SW 1271 (cell line): ENCODE results near the gene KIF16B.

Experiments used
- DNase-seq, 2 experiments: peaks; one replicate each; lab custom pipeline; 2025; lab: John Stamatoyannopoulos, UW

The KIF16B gene

DNA sequence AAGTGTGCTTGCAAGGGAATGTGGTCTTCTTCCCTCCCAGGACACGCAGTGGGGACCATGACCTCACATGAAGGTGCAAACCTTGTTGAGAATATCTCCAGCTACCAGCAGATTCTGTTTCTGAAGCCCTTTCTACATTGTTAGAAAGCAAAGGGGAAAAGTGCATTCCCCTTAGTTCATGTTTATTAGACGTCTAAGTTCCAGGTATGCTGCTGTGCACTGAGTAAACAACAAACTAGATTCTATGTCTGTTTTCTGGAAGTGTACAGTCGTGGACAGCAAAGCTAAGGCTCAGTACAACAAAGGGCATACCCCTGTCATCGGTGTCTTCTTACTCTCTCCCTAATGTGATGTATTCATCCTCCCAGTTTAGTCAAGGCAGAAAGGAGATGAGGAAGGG is 178.5 kb downstream of the KIF16B start:
- DNase-seq, result no peak

- no peak for DNase-seq
These were observed 179.4 kb downstream of the KIF16B start for GRCh38 chr20:16393836-16394235.

DNA sequence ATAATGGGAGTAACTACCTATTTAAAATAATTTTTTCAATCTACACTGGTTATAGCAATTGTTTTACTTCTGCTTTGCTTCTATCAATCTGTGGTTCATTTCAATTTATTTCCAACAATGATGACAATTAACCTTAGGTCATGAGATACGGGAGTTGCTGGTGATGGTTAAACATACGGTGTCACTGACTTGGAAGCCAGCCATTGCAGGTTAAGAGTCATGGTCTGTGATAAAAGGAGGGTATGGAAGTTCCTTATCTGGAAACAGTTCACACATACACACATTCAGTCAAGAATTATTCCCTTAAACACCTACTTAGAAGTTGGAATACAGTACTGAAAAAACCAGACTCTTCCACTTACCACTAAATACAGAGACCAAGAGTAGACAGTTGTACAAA is 180.0 kb downstream of the KIF16B start:
- DNase-seq, result no peak

DNA sequence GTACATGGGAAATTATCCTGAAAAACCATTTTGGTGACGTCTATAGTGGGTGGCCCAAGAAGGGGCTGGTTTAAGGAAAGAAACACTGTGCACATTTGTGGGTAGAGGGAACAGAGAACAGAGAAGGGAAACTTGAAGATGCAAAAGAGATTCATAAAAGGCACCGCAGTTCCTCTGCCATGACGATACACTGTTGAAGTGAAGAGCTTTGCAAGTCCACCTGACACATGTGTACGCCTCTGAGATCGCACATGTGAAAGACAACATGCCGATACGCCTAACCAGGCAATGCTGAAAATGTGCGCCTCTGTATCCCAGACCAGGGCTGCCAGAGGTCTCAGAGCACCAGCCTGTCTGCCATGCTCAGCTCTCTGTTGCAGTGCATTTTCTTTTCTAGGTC is 180.9 kb downstream of the KIF16B start:
- DNase-seq, result no peak

GRCh38 chr20:16390991-16391390 is 182.3 kb downstream of the KIF16B start:
- DNase-seq, result no peak

GRCh38 chr20:16388731-16389130 is 184.5 kb downstream of the KIF16B start:
- DNase-seq, result no peak

DNA sequence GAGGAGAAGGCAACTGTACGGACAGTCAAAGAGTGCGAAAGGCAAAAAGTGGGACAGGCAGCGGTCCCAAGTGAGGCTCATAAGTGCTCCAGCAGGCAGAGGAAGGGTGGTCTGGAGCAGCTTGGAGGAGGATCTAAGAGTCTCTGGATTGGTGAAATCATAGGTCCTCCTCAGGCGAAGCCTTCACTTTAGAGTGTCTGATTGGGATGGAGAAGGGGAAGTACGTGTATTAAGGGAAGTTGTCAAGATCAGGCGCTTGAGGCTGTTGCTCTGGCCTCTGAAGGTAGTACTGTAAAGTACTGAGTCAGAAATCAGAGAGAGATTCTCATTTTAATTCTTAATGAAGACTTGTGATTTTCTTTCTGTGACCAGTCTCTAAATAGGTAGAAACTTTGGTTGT is 185.6 kb downstream of the KIF16B start:
- no peak for DNase-seq

DNA sequence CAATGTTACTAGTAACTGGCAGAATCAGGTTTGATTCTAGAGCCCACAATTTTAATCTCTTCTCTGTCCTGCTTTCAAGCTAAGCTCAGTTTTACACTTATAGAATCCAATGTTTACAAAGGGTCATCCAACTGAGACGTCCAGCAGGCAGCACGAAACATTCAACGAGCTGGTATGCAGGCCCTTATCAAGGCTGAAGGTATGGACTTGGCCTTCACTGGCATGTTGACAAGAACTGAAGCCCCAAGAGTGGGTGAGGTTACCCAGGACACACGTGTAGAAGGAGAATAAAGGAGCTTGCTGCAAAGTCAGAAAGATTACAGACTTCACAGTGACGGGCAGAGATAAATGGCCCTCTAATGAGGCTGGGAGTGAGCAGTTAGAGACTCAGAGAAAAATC is 187.4 kb downstream of the KIF16B start:
- no peak for DNase-seq

- DNase-seq, result no peak
These were observed 187.8 kb downstream of the KIF16B start for GRCh38 chr20:16385462-16385861.

GRCh38 chr20:16381444-16381843 is 191.8 kb downstream of the KIF16B start:
- DNase-seq, result no peak

DNA sequence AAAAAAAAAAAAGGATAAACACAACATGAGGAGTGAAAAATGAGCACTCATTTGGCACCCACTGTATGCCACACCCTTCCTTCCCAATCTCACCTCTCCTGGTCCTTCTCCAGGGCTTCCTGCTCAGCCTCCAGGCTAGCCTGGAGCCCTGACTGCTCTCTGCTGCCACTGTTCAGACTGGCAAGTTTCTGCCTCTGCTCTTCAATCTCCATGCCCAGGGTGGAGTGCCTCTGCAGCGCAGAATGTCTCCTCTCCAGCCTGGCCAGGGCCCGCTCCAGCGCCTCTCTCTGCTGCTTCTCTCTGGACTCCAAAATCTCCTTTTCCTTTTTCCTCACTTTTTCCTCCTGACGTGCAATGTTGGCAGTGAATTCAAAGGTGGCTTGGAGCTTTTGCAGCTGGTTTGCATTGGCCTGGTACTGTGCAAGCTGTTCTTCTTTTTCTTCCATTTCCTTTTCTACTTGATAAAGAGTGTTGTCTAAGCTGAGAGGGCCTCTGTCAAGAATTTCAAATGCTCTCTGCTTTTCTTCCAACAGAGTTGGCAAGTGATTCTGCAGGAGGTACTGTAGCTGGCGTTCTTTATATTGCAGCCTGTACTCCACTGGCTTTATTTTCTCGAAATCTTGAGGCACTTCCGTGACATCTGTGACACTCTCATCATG is 194.4 kb downstream of the KIF16B start:
- no peak for DNase-seq

DNA sequence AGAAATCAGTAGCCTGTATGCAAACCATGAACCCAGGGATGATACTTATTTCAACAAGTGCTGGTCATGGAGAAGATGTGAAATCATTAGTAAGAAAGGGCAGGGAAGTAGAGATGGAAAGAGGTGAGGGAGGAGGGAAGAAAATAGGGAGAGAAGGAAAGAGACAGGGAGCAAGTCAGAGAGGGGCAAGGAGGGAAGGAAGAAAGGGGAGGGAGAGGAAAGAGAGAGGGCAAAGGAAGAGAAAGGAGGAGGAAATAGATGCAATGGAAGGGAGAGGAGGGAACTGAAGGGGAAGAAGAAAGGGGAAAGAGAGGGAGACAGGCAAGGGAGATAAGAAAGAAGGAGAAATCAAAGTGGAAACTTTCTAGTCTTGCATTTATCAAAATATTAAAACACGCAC is 195.1 kb downstream of the KIF16B start:
- no peak for DNase-seq

DNA sequence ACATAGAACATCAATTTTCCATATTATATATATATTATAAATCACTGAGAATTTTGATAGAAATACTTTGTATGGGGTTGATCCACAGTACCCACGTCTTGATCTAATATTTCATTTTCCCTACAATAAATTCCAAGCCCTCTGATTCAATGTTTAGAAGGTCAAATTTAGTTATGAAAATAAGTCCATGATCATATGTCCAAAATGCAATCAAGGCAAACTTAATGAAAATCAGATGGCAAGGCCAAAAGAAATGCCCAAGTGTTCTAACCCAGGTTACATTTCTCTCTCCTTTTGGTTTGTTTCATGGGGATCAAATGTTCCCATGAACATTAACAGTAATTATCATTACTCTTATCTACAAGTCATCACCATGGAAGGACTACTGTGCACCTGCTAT is 203.8 kb downstream of the KIF16B start:
- no peak for DNase-seq

GRCh38 chr20:16368645-16369292 is 204.5 kb downstream of the KIF16B start:
- DNase-seq, result no peak

DNA sequence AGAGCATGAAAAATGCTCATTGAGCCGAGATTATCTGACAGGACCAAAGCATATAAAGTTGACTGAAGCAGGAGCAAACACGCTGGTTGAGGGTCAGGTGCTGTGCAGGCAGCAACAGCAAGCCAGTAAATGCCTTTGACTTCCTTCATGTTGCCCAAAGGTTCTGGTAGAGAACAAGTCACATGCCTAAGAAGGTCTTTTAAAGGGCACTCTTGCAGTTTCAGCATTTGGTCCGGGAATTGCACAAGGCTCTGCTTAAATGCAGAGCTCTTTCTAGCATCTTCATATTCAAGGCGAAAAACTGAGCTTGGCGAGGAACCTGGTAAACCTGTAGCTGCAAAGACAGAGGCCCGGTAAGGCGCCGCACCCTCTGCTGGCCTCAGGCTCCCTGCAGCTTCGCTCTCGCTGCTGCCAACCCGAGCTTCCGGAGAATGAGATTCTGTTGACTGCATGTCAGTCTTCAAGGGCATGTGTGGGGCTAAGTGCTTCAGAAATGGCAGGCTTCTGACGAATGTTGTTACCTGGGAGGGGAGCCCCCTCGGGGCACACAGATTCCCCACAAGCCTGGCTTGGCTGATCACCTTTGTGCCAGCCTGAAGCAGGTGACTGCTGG is 205.2 kb downstream of the KIF16B start:
- DNase-seq, result no peak

- no peak for DNase-seq
These were observed 206.7 kb downstream of the KIF16B start for GRCh38 chr20:16366529-16366928.

DNA sequence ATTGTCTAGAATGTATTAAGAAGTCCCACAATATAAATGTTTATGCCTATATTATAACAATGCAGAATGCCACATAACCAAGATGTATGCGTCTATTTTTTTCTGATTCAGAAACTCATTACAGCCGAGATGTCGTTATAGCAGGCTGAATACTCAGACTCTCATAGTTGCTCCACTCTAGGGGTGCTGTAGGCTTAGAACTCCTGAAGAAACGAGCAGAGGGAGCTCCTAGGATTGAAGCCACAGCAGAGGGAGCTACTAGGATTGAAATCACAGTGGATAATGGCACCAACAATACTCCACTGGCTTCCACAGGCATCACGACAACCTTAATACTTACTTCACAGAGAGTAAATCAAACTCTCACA is 208.9 kb downstream of the KIF16B start:
- no peak for DNase-seq

DNA sequence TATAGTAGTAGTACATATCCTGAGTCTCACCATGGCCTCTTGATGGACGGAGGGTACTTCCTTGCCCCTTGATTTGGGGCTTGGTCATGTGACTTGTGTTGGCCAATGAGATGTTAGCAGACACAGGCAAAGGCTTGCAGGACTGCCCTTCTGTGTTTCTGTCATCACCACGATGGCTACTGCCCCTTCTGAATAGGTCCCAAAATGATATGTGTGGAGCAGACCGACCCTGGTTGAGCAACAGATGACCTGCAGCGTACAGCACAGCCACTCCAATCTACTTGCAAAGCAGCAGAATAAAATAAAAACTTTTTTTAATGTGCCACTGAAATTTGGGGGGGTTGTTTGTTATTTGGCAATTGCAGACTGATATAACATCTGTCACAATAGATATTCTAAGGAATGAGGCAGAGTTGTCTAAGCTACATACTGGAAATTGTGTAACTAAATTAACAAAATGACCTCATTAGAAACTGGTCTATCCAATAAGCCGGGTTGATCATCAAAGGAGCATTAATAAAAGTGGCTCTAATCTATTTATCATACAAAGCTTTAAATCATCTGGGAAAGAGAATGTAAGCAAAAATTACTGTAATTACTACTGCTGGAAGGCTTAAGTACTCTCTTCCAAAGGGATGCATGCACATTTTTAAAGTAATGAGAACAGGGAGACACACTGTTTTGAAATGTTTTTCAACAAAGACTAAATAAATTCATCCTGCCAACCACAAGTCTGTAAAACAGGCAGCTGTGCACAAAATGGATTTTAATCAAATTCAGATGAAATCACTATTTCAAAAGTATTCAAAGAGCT is 209.5 kb downstream of the KIF16B start:
- no peak for DNase-seq

DNA sequence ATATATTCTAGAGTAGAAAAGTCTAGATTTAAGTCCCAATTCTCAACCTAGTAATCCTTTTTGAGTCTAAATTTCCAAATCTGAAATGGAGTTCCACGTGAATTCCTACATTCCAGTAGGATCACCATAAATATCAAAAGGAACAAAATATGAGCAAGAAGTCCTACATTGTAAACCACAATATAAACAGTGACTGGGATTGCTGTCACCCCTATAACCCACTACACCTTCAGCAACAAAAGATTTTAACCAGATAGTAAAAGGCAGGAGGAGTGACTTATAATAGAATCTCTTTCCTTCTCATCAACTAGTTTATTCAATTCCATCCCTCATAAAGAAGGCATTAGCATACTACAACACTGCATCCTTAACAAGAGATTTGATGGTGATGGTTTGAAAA is 210.6 kb downstream of the KIF16B start:
- no peak for DNase-seq

- DNase-seq, result no peak
These were observed 212.6 kb downstream of the KIF16B start for GRCh38 chr20:16360668-16361067.

- DNase-seq, result no peak
These were observed 219.8 kb downstream of the KIF16B start for GRCh38 chr20:16353417-16353781.

DNA sequence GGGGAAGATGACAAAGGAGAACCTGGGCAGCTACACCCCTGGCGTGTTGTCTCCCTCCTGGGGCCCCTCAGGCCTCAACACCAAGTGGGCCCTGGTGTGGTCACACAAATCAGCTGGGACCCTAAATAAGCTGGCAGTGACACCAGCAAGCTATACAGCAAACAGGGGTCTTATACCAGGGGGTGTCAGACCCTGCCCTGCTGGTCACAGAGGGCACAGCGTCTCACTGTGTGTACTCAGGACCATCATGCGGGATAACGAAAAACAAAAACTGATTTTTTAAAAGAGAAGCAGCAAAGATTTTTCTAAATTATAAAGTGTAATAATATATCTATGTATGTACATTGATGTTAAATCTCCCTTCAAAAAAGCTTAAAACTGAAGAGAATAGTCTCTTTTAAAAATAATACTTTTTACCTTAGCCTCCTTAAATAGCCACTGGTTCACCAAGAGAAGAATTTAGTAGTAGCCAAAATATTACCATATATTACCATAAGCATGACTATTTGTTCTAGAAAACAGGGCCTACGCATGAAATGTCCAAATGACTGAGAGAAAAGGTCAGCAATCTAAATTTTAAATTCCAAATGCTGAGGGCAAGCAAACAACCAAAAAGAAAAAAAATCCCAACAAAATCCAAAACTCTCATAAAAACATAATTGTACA is 220.4 kb downstream of the KIF16B start:
- no peak for DNase-seq
